Measurements from ENCODE around the gene SH2B2.

The SH2B2 gene

DNA sequence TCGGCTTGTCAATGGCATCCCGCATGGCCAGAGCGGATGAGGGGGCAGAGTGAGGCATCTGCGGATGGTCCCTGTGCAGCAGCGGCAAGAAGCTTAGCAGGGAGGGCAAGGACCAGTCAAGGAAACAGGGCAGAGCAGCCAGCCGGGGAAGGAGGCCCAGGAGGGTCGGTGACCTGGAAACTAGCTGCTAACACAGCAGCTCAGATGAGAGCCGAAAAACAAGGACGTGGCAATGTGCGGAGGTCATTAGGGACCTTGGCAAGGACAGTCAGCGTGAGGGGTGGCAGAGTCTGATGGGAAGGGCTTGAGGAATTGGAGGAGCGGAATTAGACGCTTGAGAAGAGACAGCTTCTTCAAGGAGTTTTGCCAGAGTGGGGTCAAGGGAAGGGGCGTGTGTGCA lies 20.1 kb upstream of the SH2B2 start:
- DNase-seq (ENCODE audit: low read depth in 2 of 2): no peak

DNA sequence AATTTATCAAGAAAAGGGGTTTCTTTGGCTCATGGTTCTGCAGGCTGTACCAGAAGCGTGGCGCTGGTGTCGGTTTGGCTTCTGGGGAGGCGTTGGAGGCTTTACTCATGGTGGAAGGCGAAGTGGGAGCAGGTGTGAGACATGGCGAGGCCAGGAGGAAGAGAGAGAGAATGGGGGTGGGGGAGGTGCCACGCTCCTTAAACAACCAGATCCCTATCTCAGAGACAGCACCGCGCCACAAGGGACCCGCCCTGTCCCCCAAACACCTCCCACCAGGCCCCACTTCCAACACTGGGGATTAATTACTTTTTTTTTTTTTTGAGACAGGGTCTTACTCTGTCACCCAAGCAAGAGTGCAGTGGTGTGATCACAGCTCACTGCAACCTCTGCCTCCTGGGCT lies 18.0 kb upstream of the SH2B2 start:
- DNase-seq (ENCODE audit: low read depth in 2 of 2): no peak

DNA sequence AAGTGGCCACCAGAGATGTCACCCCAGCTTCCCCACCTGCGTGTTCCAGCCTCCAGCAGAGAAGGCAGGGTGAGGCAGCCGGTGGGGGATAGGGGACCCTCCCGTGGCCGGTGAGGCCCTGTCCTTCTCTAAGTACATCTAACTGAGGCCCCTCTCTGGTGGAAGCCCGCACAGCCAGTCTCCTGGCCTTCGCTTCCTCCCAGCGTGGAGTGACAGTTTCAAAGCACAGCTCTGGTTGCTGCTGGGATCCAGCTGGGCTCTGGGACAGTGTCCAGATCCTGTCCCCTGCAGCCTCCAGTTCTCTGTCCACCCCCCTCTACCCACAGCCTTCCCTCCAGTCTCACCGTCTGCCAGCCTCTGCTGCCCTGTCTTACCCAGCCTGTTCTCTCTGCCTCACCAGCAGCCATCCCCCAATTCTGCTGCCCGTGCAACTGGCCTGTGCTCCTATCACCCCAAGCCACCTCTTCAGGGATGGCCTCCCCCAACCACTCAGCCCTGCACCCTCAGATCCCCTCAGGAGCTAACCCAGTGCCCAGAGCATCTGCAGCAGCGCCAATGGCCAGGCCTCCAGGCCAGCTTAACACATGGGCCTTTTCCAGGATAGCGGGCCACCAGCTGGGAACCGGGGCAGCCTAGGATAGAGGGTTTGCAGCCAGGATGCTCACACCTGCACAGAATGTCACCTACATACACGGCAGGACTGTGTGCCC lies 16.3 kb upstream of the SH2B2 start:
- no peak for DNase-seq (ENCODE audit: low read depth in 2 of 2)

DNA sequence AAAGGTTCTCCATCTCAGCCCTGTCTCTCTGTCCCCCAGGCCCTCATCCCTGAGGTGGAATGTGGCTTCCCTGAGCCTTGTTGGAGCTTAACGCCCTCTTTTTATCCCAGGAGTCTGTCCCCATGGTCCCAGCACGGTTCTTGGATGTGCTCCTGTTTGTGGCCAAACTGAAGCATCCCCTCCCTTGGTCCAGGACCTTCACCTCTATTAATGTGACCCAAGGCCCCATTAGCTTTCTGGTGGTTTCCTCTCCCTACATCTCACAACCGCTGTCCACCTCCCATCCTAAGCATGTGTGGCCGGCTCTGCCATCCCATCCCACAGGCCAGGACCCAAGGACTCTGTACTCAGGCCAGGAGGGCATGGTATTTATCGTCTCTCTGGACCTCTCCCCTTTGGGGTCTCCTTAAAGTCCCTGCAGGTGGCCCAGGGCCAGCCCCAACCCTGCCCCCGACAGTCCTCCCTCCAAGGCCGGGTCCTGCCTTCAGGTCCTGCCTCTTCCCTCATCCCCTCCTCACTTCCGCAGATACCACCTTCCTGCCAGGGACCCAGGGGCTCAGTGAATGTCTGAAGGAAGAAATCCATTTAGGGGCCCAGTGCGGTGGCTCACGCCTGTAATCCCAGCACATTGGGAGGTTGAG lies 15.4 kb upstream of the SH2B2 start:
- DNase-seq (ENCODE audit: low read depth in 2 of 2): no peak

DNA sequence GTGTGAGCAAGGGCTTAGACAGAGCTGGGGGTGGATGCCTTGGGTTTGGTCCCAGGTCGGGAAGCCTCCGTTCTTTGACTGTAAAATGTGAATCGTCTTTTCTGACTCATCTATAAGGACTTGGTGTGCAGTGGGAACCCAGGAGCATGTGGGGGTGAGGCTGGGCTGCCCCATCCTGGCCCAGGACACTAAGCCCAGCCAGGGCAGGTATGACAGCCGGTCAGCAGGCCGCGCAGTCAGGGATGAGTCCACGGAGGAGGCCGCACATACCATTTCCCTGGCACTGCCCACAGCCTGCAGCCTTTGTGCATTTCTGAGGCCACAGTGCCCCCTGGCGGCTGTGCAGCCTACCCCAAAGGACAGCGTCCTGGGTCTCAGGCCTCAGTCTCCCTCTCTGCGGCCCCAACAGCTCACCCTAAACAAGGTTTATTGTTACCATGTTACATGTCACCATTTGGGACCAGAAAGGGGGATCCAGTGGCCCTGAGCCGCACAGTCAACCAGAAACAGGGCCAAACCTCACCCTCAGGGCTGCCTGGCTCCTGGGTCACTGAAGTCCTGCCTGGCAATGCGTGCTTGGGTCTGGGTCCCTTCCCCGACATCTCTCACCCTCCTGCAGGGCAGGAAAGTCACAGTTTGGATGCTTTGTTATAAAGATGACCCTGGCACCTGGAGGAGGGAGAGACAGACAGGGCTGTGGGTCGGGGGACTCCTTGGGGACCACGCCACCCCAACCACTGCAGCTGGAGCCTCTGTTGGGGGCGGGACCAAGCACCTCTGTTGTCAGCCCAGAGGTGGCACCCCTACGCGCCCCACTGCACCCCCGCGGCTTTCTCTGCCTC lies 14.4 kb upstream of the SH2B2 start:
- peak; percentile 31 to 42 for DNase-seq (ENCODE audit: low read depth in 2 of 2)

DNA sequence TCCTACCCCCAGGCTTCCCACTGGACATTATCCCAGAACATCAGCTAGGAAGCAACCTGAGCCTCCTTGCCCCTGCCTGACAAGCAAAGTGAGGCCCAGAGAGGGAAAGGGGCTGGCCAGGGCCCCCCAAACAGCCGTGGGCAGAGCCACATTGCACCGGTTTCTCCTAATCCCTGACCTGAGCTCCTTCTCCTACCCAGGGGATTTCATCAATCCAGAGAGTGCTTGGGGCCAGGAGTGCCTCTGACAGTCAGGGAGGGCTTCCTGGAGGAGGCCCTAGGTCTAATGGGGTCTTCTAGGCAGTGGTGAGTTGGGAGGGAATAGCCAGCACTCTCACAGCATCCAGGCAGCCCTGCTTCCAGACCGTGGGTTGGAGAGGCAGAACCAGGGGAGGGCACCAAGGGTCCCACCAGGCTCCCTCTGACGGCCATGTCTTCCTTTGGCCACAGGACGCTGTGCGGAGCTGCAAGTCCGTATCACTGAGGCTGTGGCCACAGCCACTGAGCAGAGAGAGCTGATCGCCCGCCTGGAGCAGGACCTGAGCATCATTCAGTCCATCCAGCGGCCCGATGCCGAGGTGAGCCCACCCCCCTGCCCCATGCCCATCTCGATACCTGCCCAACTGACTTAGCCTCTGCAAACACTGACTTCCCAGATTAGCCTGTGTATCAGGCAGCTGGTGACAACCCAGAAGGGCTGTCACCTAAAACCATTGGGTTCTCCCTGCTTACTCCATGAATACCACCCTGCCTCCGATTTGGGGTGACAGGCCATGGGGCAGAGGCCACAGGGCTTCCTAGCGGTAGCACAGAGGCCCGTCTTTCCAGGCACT lies 13.5 kb upstream of the SH2B2 start:
- DNase-seq (ENCODE audit: low read depth in 2 of 2): no peak

DNA sequence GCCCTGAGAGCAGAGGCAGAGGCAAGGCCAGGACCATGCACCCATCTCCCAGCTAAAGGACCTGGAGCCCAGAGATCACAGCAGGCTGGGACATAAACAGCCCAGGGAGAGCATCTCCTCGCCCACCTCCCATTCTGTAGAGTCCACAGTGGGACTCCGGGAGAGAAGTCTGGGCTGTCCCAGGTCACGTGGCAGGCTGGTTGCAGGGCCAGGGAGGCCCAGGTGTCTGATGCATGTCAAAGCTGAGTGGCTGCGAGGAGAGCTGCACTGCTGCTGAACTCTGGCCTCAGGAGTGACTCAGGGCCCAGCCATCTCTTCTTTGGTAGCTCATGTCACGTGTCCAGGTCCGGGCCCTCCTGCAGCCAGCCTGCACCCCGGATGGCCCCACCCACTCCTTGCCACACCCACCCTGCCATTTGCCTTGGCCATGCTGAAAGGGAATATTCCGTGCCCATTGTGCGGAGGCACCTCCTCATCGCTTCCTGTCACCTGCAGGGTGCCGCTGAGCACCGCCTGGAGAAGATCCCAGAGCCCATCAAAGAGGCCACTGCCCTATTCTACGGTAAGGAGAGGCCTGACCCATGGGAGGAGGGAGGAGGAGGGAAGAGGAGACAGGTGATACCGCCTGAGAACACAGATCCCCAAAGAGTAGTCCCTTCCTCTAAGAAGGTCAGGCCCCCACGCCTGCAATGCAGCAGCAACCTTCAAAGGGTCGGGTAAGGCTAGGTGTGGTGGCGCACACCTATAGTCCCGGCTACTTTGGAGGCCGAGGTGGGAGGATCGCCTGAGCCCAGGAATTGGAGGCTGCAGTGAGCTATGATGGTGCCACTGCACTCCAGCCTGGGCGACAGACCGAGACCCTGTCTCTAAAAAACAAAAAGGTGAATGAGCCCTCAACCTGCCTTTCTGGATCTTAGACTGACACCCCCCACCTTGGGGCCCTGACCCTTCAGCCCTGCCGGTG lies 12.6 kb upstream of the SH2B2 start:
- DNase-seq (ENCODE audit: low read depth in 2 of 2): no peak

DNA sequence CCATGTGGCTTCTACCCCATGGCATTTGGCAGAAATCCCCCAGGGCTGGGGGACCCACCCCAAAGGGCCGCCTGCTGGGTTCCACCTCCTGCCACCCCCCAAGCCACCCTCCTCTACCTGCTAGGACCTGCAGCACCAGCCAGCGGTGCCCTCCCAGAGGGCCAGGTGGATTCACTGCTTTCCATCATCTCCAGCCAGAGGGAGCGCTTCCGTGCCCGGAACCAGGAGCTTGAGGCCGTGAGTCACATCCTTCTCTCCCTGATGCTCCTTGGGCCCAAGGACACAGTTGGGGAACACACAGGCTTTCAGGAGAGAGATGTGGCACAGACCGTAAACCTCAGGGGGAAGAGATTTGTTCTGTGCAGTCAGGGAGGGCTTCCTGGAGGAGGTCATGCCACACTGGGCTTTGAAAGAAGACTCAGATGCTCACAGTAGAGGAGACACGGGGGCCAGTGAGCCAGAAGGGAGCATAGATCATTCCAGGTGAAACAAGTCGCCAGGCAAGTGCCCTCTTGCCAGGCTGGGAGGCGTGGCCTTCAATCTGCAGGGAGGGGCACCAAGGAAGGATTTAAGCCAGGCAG lies 11.5 kb upstream of the SH2B2 start:
- DNase-seq (ENCODE audit: low read depth in 2 of 2): no peak

DNA sequence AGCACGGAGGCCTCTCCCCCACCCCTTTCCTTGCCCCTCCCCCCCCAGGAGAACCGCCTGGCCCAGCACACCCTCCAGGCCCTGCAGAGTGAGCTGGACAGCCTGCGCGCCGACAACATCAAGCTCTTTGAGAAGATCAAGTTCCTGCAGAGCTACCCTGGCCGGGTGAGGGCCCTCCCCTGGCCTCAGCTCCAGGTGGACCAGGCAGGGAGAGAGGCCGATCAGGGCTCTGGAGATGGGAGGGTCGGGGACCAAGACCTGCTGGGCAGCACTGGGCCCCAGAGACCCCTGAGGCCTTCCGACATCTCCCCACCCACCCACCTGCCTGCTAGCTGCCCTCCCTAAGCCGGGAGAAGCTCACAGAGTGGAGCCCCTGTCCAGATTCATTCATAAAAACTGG lies 8.8 kb upstream of the SH2B2 start:
- DNase-seq (ENCODE audit: low read depth in 2 of 2): no peak

DNA sequence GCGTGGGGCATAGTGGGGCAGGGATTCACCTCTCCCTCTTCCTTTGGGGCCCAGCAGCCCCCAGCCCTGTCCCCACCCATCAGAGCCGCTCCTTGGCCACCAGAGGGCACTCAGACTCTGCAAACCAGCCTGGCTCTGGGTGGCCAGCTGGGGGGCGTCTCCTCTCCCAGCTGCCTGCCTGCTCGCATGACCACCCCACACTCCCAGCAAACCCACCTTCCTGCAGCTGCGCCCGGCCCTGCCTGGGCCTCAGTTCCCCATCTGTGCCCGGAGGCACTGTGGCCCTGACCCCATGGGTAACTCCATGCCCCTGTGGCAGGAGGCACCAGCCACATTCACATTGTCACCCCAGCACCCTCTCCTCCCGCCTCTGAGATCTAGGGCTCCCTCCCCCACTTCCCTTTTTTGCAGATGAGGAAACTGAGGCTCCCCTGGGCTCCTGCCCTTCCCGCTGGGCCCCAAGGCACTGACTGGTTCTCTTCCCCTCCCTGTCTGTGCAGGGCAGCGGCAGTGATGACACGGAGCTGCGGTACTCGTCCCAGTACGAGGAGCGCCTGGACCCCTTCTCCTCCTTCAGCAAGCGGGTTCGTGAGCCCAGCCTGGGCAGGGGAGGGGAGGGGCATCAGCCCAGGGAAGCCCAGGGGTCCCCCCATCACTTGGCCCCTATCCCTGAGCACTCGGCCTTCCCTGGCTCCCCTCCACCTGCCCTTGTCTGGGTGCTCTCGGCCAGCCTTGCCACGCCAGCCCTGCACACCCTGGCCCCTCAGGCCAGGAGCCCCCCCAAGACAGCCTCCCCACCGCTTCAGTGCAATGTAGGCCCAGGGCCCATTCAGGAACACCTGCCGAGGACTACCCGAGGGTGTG lies 6.9 kb upstream of the SH2B2 start:
- DNase-seq (ENCODE audit: low read depth in 2 of 2): peak; percentile 24 to 40

DNA sequence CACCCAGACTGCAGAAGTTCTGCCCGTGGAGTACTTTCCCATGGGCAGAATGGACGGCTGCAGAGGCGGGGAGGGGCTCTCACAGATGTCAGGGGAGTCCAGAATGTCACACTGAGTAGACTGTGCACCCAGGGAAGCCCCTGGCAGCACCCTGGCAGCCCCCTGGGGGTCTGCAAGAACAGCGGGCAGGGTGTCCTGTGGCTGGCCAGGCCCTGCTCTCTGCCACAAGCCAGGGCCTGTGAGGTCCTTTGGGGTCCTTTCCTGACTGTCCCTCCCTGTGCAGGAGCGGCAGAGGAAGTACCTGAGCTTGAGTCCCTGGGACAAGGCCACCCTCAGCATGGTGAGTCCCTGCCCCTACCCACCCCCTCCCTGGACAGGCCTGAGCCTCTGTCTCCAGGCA lies 6.1 kb upstream of the SH2B2 start:
- no peak for DNase-seq (ENCODE audit: low read depth in 2 of 2)

DNA sequence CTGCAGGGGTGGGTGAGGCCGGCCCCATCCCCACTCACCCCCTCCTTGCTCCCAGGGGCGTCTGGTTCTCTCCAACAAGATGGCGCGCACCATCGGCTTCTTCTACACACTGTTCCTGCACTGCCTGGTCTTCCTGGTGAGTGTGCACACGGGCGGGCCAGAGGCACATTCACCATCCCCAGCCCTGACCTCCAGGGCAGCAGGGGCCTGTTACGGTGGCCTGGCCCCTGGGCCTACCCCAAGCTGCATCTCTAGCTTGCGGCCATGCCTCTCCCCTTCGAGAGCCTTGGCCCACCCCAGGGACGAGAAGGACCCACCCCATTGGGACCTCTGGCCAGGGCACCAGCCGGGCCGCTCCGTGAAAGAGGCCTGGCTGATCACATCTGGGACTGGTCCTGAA lies 4.9 kb upstream of the SH2B2 start:
- no peak for DNase-seq (ENCODE audit: low read depth in 2 of 2)

DNA sequence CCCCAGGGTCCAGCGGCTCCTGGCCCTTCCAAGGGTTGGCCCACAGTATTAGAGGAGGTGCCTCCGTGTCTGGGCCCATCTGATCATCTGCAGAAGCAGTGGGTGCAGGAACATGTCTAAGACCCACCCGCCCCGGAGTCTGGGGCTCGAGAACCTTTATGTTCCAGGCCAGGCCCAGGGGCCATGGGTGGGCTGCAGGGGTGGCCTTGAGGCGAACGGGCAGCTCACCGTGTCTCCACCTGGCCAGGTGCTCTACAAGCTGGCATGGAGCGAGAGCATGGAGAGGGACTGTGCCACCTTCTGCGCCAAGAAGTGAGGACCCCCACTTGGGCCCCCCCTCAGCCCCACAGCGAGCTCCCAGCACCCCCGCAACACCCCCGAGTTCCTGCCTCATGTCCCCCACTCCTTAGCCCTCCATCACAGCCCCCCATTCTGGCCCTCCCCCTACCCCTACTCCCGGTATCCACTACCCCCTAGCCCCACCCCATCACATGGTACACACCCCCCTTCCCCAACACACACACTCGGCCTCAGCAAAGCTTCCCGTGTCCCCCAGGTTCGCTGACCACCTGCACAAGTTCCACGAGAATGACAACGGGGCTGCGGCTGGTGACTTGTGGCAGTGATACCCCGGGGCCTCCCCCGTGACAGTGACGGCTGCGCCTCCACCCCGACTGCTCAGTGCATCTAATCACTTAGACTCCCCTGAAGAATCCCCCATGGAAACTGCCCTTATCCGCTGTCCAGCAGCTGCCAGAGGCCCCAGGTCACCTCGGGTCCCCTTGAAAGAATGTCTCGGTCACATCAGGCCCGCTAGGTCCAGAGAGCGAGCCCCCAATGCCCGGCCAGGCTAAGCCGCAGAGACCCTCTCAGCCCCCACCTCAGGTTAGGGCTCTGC lies 4.0 kb upstream of the SH2B2 start:
- no peak for DNase-seq (ENCODE audit: low read depth in 2 of 2)

DNA sequence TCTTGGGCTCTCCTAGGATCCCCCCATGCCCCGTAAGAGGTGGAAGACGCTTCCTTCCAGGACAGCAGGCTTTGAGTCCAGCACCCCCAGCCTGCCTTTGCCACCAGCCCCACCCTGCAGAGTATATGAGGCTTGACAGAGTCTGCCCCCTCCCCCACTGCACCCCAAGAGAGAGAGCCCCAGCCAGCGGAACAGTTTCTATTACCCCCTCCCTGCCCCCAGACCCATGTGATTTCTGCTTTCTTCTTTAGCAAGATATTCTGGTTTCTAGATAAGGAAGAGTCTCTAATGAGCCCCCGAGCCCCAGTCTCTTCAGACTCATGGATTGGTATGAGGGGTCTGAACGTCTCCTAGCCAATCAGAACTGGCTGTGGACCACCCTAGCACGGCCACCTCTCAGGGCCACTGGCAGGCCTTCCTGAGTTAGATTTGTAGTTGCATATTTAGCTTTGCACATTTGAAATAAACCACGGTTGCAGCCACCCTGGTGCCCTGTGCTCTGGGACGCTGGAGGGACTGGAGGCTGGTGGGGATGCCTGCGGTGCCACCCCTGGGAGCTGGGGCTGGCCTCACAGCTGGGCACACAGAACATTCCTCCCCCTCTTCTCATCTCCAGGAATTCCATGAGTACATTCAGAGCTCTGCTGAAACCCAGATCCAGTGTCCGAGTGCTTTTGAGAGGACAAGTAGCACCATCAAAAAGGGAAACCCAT lies 3.0 kb upstream of the SH2B2 start:
- DNase-seq (ENCODE audit: low read depth in 2 of 2): no peak

DNA sequence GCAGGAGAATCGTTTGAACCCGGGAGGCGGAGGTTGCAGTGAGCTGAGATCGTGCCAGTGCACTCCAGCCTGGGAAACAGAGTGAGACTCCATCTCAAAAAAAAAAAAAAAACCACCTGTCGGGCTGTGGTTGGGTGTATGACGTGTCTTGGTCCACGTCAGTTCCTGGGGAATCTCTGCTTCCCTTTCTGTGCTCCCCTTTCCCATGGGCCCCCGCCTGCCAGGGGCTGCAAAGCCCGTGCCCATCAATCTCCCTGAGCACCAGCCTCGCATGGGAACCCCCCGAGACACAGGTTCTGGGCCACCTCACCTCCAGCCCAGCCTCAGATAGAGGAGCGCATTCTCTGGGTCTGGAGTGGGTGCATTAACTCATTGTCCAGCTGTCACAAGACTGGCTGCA lies 2.3 kb upstream of the SH2B2 start:
- DNase-seq (ENCODE audit: low read depth in 2 of 2): no peak

DNA sequence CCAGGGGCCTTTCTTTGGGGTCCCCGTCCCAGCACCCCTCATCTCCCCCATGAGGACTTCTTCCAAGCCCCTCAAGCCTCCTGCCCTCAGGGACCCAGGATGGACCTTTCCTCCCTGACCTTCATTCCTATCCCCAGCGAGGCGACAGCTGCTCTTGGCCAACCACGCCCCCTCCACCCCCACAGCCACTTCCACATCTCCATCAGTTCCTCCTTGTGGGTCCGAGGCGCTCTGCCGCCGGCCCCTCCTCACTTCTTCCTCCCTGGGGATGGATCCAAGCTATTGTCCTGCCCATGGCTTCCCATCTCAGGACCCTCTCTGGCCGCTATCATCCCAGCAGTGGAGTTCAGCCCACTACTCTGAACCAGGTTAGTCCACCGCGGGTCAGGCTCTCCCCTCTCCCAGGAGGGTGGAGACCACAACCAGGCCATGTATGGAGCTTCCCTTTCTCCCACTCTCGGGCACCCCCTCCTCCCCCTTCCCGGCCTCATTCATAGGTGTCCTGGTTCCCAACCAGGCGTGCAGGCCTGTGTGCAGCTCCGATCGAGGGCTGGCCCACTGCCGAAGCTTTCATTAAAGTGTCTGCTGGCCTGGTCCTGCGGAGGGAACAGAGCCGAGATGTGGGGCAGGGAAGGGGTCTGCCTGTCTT lies 1.7 kb upstream of the SH2B2 start:
- no peak for DNase-seq (ENCODE audit: low read depth in 2 of 2)

DNA sequence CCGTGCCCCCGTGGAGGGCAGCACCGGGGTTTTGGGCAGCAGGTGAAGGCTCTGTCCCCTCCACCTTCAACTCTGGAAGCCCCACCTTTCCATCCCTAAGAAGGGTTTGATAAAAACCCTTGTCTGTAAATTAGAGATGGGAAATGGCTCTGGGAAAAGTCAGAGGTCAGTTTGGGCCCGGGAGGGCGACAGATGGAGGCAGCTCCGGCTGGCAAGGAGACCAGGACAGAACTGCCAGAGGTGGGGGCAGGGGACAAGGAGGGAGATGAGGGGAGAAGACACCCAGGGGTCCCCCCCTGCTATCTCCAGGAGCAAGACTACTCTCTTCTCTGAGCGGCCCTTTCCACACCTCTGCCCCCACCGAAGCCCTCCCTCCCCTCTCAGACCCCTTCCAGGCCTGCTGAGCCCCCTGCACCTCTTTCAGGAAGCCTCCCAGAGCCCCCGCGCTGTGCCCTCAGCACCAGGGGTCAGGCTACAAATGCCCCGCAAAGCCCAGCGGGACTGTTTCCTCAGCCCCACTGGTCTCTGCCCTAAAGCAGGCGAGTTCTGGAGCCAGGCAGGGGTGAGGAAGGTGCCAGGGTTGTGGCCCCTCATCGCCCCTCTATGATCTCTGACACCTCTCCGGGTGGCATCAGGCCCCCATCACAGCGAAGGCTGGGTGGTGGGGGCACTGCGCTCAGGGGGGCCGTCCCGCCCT lies 980 bp upstream of the SH2B2 start:
- no peak for DNase-seq (ENCODE audit: low read depth in 2 of 2)
